ENCODE measurements around the gene ENKD1. TPM values are rescaled to one million over a fixed set of nuclear protein-coding genes. Genes with fewer than 3 reads are reported as not detected.

Gene ENKD1
- total RNA-seq, 6 donors from 2014 or later = 18.2 to 50.3 (median 28.5) TPM

DNA sequence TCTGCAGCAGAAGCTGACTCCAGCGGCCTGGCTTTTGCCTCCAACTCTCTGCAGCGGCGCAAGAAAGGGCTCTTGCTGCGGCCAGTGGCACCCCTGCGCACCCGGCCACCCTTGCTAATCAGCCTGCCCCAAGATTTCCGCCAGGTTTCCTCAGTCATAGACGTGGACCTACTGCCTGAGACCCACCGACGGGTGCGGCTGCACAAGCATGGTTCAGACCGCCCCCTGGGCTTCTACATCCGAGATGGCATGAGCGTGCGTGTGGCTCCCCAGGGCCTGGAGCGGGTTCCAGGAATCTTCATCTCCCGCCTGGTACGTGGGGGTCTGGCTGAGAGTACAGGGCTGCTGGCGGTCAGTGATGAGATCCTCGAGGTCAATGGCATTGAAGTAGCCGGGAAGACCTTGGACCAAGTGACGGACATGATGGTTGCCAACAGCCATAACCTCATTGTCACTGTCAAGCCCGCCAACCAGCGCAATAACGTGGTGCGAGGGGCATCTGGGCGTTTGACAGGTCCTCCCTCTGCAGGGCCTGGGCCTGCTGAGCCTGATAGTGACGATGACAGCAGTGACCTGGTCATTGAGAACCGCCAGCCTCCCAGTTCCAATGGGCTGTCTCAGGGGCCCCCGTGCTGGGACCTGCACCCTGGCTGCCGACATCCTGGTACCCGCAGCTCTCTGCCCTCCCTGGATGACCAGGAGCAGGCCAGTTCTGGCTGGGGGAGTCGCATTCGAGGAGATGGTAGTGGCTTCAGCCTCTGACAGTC is 4.5 kb downstream of the ENKD1 start:
- peaks cover 0 to 32% (median 18%) of the 10 kb centered on the region in 4 donors for H3K36me3 ChIP-seq
- H3K27ac ChIP-seq = no peak overlapping the region
- DNase-seq = peak in 1 of 2 donors; percentile 78
- H3K27me3 ChIP-seq = no peaks in the 10 kb centered on the region
- no peaks in the 10 kb centered on the region for H3K9me3 ChIP-seq
- ATAC-seq (ENCODE audit: low FRiP score in 2 of 2) = no peak
- TF ChIP-seq EP300 (IDR thresholded peaks at IDR 0.05) (no peak), POLR2AphosphoS5 (IDR thresholded peaks at IDR 0.05) (no peak), POLR2A (IDR thresholded peaks at IDR 0.05) (no peak)
- TF ChIP-seq, protein P1, sequence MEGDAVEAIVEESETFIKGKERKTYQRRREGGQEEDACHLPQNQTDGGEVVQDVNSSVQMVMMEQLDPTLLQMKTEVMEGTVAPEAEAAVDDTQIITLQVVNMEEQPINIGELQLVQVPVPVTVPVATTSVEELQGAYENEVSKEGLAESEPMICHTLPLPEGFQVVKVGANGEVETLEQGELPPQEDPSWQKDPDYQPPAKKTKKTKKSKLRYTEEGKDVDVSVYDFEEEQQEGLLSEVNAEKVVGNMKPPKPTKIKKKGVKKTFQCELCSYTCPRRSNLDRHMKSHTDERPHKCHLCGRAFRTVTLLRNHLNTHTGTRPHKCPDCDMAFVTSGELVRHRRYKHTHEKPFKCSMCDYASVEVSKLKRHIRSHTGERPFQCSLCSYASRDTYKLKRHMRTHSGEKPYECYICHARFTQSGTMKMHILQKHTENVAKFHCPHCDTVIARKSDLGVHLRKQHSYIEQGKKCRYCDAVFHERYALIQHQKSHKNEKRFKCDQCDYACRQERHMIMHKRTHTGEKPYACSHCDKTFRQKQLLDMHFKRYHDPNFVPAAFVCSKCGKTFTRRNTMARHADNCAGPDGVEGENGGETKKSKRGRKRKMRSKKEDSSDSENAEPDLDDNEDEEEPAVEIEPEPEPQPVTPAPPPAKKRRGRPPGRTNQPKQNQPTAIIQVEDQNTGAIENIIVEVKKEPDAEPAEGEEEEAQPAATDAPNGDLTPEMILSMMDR (IDR thresholded peaks at IDR 0.05) = no peak
- peaks cover 28 to 43% (median 30%) of the 10 kb centered on the region in 4 donors for H3K4me1 ChIP-seq
- H3K4me3 ChIP-seq = no peak overlapping the region
- 94 to 100% methylated on average over 3 to 31 of the region's 34 CpGs for WGBS, 2 donors

- no peak for ATAC-seq (ENCODE audit: low FRiP score in 2 of 2)
- TF ChIP-seq, protein P1 (IDR thresholded peaks at IDR 0.05) = no peak
- TF ChIP-seq POLR2AphosphoS5 (IDR thresholded peaks at IDR 0.05) (no peak), EP300 (IDR thresholded peaks at IDR 0.05) (no peak), POLR2A (IDR thresholded peaks at IDR 0.05) (no peak)
- no peaks in the 10 kb centered on the region for H3K9me3 ChIP-seq
- H3K27me3 ChIP-seq = no peaks in the 10 kb centered on the region
- peaks cover 0 to 33% (median 23%) of the 10 kb centered on the region in 4 donors for H3K36me3 ChIP-seq
- H3K27ac ChIP-seq = peak overlapping the region; percentile 86 to 92 (median 90)
- peak in 1 of 2 donors; percentile 87 for DNase-seq
- H3K4me3 ChIP-seq = peak overlapping the region; percentile 30 to 88 (median 82)
- WGBS, 2 donors = 2 to 3% methylated on average over 21 to 26 of the region's 39 CpGs
- peaks cover 25 to 36% (median 26%) of the 10 kb centered on the region in 4 donors for H3K4me1 ChIP-seq
Measured at GRCh38 chr16:67661101-67661761, 5.3 kb downstream of the ENKD1 start.

DNA sequence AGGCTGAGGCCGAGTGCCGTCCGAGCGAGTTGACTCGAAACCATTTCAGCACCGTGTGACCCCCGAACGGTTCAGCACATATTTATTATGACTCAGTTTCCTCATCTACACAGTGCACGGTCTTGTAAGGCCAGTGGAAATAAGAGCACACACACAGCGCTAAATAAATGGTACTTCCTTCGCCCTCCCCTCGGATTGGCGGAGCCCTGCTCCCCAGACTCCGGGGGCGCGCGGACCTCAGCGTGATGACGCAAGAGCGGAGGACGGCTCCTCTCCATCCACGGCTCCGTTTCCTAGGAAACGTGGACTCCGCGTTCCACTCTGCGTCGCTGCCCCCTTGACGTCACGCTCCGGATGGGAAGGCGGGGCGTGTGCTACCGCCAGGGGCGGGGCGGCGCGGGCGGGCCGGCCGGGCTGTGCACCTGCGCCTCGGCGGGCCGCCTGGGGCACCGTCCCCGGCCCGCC is 6.0 kb downstream of the ENKD1 start, which contains the start of gene PARD6A:
PARD6A (plus strand) TSS at position 397 of the 465 bp plus-strand sequence. CDS start 79 bp downstream, outside the sequence.
- DNase-seq (peak; percentile 96 to 97), ATAC-seq (ENCODE audit: low FRiP score in 2 of 2) (peak; percentile 89 to 93)
- peak within 1 kb of the TSS; percentile 76 to 90 (median 88) for H3K4me3 ChIP-seq
- H3K27me3 ChIP-seq = no peaks in the 10 kb centered on the region
- H3K4me1 ChIP-seq = peaks cover 19 to 30% (median 20%) of the 10 kb centered on the region in 4 donors
- 0% methylated on average over 42 of the region's 48 CpGs; no CpG with 5 or more reads in 1 of the 2 donors for WGBS, 2 donors
- peaks cover 0 to 33% (median 23%) of the 10 kb centered on the region in 4 donors for H3K36me3 ChIP-seq
- H3K27ac ChIP-seq = peak within 1 kb of the TSS; percentile 86 to 92 (median 90)
- peak in 2 of 4 donors; percentile 21 to 49 for TF ChIP-seq POLR2A (IDR thresholded peaks at IDR 0.05)
- peak; percentile 10 to 49 for TF ChIP-seq POLR2AphosphoS5 (IDR thresholded peaks at IDR 0.05)
- TF ChIP-seq EP300 (IDR thresholded peaks at IDR 0.05) = no peak
- TF ChIP-seq, protein P1 (IDR thresholded peaks at IDR 0.05) = peak in 4 of 6 experiments; percentile 33 to 72 (median 60)
- H3K9me3 ChIP-seq = no peaks in the 10 kb centered on the region

DNA sequence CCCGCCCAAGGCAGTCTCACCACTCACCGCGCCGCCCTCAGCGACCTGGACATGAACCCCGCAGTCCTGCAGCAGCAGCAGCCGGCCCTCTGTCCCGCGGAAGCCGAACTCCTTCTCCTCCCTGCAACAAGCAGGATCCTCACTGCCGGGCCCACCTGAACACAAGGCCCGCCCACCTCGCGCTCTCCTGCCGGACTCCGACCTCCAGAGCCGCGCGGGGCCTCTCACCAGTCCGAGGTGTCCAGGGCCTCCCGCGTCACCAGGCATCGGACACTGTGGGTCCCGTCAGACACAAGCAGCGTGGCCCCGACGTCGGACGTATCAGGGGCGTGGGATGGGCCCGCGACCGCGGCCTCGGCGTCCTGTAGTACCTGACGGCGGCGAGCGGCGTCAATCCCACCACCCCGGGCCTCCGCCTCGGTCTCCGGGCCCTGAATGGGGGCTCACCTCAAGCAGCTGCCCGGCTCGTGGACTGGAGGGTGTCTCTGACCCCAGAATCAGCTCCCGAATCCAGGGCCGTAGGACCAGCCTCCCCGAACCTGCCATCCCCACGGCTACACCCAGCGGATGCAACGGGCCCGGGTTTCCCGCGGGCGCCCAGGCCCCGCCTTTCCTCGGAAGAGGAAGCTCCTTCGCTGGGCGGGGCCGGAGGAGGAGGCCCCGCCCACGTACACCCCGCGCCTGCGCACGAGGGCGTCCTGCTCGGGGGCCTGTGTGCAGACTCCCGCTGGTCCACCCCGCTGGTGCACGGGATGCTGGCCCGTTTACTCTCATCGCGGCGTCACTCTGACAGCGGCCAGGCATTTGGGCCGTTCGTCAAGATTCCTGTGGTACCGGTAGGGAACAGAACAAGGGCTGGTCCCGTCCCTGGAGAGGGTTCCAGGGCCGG is 6.6 kb downstream of the ENKD1 start, which contains the start of gene ACD:
ACD (minus strand) TSS at position 586 of the 889 bp plus-strand sequence; CDS start at position 546, 40 bp downstream.
- H3K4me1 ChIP-seq = peaks cover 16 to 25% (median 17%) of the 10 kb centered on the region in 4 donors
- WGBS, 2 donors = 0% methylated on average over 1 to 53 of the region's 83 CpGs
- ATAC-seq (ENCODE audit: low FRiP score in 2 of 2) = peak; percentile 95 to 96
- peak within 1 kb of the TSS; percentile 86 to 92 (median 90) for H3K27ac ChIP-seq
- DNase-seq = peak; percentile 91 to 99
- peak; percentile 76 to 86 for TF ChIP-seq POLR2AphosphoS5 (IDR thresholded peaks at IDR 0.05)
- TF ChIP-seq, protein P1 (IDR thresholded peaks at IDR 0.05) = no peak
- peak in 3 of 4 donors; percentile 43 to 91 (median 64) for TF ChIP-seq POLR2A (IDR thresholded peaks at IDR 0.05)
- H3K27me3 ChIP-seq = no peaks in the 10 kb centered on the region
- H3K9me3 ChIP-seq = no peaks in the 10 kb centered on the region
- peaks cover 0 to 31% (median 23%) of the 10 kb centered on the region in 4 donors for H3K36me3 ChIP-seq
- peak within 1 kb of the TSS; percentile 76 to 90 (median 88) for H3K4me3 ChIP-seq

Measured in upper lobe of left lung (tissue), 6 donors.